CD4-positive, alpha-beta T cell (primary cell): ENCODE results near the gene PLXNB1. TPM values are rescaled to one million over a fixed set of nuclear protein-coding genes. Genes with fewer than 3 reads are reported as not detected.
"Not testable (repeated sequence)": the region's sequence is repeated elsewhere in the genome, so short reads cannot be mapped to it uniquely, and the experiment has no call there.

Source experiments
- ATAC-seq: fragments of 200-7000 bp; cut with Tn5 transposase; one replicate; pipeline ENCODE4 v1.10.0; 2022; ENCODE audit warnings: mild to moderate bottlenecking; ENCODE audit not compliant: poor library complexity
- CTCF ChIA-PET: fragments of 350-600 bp; sonication (Branson Sonifier 250); formaldehyde crosslinking; loops from one replicate; lab custom pipeline; 2021; ENCODE audit warnings: antibody characterized with exemption, inconsistent platforms; lab: Charles Lee
- POLR2A ChIA-PET: fragments of 350-600 bp; sonication (Branson Sonifier 250); formaldehyde crosslinking; loops from one replicate; lab custom pipeline; 2021; ENCODE audit warnings: antibody characterized with exemption, inconsistent platforms; lab: Charles Lee
- DNase-seq, 14 experiments: peaks; one replicate each; pipeline ENCODE4 v3.0.0-alpha.2; 2013 to 2020; ENCODE audit warnings: mixed read lengths in 2 of 14
- H3K27ac ChIP-seq, 2 donors: one replicate each; pipeline versions ENCODE4 v1.5.1 to v1.7.0; 2013; ENCODE audit warnings: low read length in 2 of 2, low read depth in 1 of 2, mild to moderate bottlenecking in 1 of 2
- H3K27me3 ChIP-seq, 2 experiments: 1 replicate in 1 of 2; 2 replicates in 1 of 2; pipeline versions ENCODE4 v1.6.1 to v1.7.0; 2013; ENCODE audit warnings: low read length in 2 of 2, control low read depth in 1 of 2, mild to moderate bottlenecking in 1 of 2, moderate library complexity in 1 of 2; ENCODE audit not compliant: insufficient read depth in 2 of 2, control insufficient read depth in 1 of 2
- H3K36me3 ChIP-seq: one replicate; pipeline ENCODE4 v1.6.1; 2013; ENCODE audit warnings: low read length, control low read depth; ENCODE audit not compliant: insufficient read depth
- H3K4me1 ChIP-seq: one replicate; pipeline ENCODE4 v1.6.1; 2013; ENCODE audit warnings: low read length, control low read depth; ENCODE audit not compliant: insufficient read depth
- H3K4me3 ChIP-seq: one replicate; pipeline ENCODE4 v1.5.1; 2013; ENCODE audit warnings: mild to moderate bottlenecking, low read length, moderate library complexity
- H3K9me3 ChIP-seq, 2 experiments: 1 replicate in 1 of 2; 2 replicates in 1 of 2; pipeline versions ENCODE4 v1.6.1 to v1.7.0; 2013; ENCODE audit warnings: low read length in 2 of 2, mild to moderate bottlenecking in 2 of 2, control low read depth in 1 of 2, moderate library complexity in 1 of 2; ENCODE audit not compliant: control insufficient read depth in 1 of 2, insufficient read depth in 1 of 2
- H3K27ac Mint-ChIP-seq: one replicate; pipeline ENCODE4 v1.8.0; 2020; ENCODE audit warnings: mixed read lengths
- H3K27me3 Mint-ChIP-seq: one replicate; pipeline ENCODE4 v1.8.0; 2021; ENCODE audit warnings: mixed read lengths
- H3K36me3 Mint-ChIP-seq: one replicate; pipeline ENCODE4 v1.8.0; 2021; ENCODE audit warnings: low read depth, mixed read lengths
- H3K4me1 Mint-ChIP-seq: one replicate; pipeline ENCODE4 v1.8.0; 2021; ENCODE audit warnings: low read depth, mixed read lengths
- H3K4me3 Mint-ChIP-seq: one replicate; pipeline ENCODE4 v1.8.0; 2020; ENCODE audit warnings: mild to moderate bottlenecking, mixed read lengths
- H3K9me3 Mint-ChIP-seq: one replicate; pipeline ENCODE4 v1.8.0; 2020; ENCODE audit warnings: mixed read lengths
- intact Hi-C, 2 experiments: fragments of 100-400 bp; cut with DNase I in 1 of 2; cut with micrococcal nuclease in 1 of 2; formaldehyde crosslinking; loops; one replicate each; pipeline versions ENCODE4 v1.15.1 to v1.9.0; 2023 to 2025; cut with DNase I, micrococcal nuclease
- total RNA-seq, 174 experiments: library from RNA in 2 of 174; stranded (reverse) in 2 of 174; gene quantifications; one replicate each; pipeline ENCODE4 v1.2.3 and lab custom pipeline; 2021 to 2026
- TF ChIP-seq, protein P1 (sequence below): fragments of 200-600 bp; IDR thresholded peaks from one replicate; pipeline ENCODE4 v1.8.0; 2022; ENCODE audit warnings: antibody characterized with exemption, mild to moderate bottlenecking

PLXNB1 gene
- total RNA-seq, 2 experiments from 2014 or later, result 1.1 to 2.0 TPM

DNA sequence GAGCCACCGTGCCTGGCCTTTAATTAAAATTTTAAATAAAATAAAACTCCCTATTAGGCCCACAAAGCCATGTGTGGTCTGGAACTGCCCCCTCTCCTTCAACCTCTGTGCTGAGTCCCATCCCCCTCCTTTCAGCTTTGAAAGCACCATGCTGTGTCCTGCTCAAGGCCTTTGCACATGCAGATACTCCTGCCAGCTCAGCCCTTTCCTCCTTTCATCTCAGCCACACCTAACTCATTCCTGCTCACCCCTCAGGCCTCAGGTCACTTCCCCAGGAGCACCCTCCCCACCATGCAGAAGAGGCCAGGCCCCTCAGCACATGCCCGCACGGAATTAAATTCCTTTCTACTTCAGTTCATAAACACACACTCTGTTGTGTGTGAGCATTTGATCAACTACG, 44.7 kb upstream of the PLXNB1 start:
- ChIA-PET CTCF (no interaction called here), POLR2A (interaction anchor here (1.0 to 3.9 kb wide), 4 partner anchors 28 to 72 kb away, joined by 3 to 55 read pairs (median 19); partner anchors contain the start of genes ATRIP, CCDC51, SHISA5 and TMA7)

GRCh38 chr3:48474031-48474430, 44.1 kb upstream of the PLXNB1 start:
- H3K27me3 ChIP-seq, DNase-seq, H3K4me3 ChIP-seq, H3K9me3 ChIP-seq, intact Hi-C loops, H3K27me3 Mint-ChIP-seq, H3K9me3 Mint-ChIP-seq, H3K4me3 Mint-ChIP-seq, ATAC-seq: not testable (repeated sequence)
- ChIA-PET CTCF (interaction anchor here (1.3 to 3.1 kb wide), 5 partner anchors 27 to 75 kb away, joined by 5 to 22 read pairs (median 10); partner anchors contain the start of genes ATRIP and CCDC51), POLR2A (interaction anchor here (0.7 to 3.9 kb wide), 11 partner anchors 8 to 233 kb away, joined by 3 to 55 read pairs (median 6); partner anchors contain the start of genes ATRIP, CCDC51, PFKFB4 and SHISA5)
- H3K36me3 ChIP-seq, result peaks cover 24% of the 10 kb centered on the region
- H3K4me1 ChIP-seq, result peaks cover 94% of the 10 kb centered on the region
- H3K27ac ChIP-seq, result peak overlapping the region in 1 of 2 donors; percentile 92
- H3K36me3 Mint-ChIP-seq, result peaks cover 17% of the 10 kb centered on the region
- peak overlapping the region; percentile 94 for H3K27ac Mint-ChIP-seq
- peaks cover 49% of the 10 kb centered on the region for H3K4me1 Mint-ChIP-seq

More for the DNA sequence above, 44.7 kb upstream of the PLXNB1 start:
- no peak for DNase-seq
- H3K36me3 ChIP-seq, result peaks cover 18% of the 10 kb centered on the region
- intact Hi-C loops, result loop anchor here in 1 of 2 experiments (5.0 kb wide), 1 partner anchor 37 kb away; no protein-coding TSS in a partner anchor
- Mint-ChIP-seq H3K27me3 (no peaks in the 10 kb centered on the region), H3K4me1 (peaks cover 49% of the 10 kb centered on the region), H3K27ac (peak overlapping the region; percentile 75), H3K4me3 (no peak overlapping the region), H3K9me3 (no peaks in the 10 kb centered on the region), H3K36me3 (peaks cover 11% of the 10 kb centered on the region)
- no peaks in the 10 kb centered on the region for H3K9me3 ChIP-seq
- no peak overlapping the region for H3K27ac ChIP-seq
- no peaks in the 10 kb centered on the region for H3K27me3 ChIP-seq
- TF ChIP-seq, protein P1, sequence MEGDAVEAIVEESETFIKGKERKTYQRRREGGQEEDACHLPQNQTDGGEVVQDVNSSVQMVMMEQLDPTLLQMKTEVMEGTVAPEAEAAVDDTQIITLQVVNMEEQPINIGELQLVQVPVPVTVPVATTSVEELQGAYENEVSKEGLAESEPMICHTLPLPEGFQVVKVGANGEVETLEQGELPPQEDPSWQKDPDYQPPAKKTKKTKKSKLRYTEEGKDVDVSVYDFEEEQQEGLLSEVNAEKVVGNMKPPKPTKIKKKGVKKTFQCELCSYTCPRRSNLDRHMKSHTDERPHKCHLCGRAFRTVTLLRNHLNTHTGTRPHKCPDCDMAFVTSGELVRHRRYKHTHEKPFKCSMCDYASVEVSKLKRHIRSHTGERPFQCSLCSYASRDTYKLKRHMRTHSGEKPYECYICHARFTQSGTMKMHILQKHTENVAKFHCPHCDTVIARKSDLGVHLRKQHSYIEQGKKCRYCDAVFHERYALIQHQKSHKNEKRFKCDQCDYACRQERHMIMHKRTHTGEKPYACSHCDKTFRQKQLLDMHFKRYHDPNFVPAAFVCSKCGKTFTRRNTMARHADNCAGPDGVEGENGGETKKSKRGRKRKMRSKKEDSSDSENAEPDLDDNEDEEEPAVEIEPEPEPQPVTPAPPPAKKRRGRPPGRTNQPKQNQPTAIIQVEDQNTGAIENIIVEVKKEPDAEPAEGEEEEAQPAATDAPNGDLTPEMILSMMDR, result no peak
- no peak overlapping the region for H3K4me3 ChIP-seq
- H3K4me1 ChIP-seq, result peaks cover 94% of the 10 kb centered on the region
- no peak for ATAC-seq

- peaks cover 28% of the 10 kb centered on the region for H3K36me3 ChIP-seq
- H3K4me1 ChIP-seq, result peaks cover 94% of the 10 kb centered on the region
- POLR2A ChIA-PET, result interaction anchor here (0.7 to 3.9 kb wide), 14 partner anchors 9 to 233 kb away, joined by 3 to 55 read pairs (median 6); partner anchors contain the start of genes ATRIP, CCDC51, PFKFB4 and SHISA5
- Mint-ChIP-seq H3K4me3 (peak overlapping the region; percentile 89), H3K27ac (peak overlapping the region; percentile 94), H3K4me1 (peaks cover 49% of the 10 kb centered on the region), H3K27me3 (no peaks in the 10 kb centered on the region), H3K36me3 (peaks cover 21% of the 10 kb centered on the region), H3K9me3 (no peaks in the 10 kb centered on the region)
- peak overlapping the region; percentile 63 for H3K4me3 ChIP-seq
- H3K9me3 ChIP-seq, result no peaks in the 10 kb centered on the region
- TF ChIP-seq, protein P1, result no peak
- CTCF ChIA-PET, result interaction anchor here (0.9 to 3.1 kb wide), 7 partner anchors 26 to 75 kb away, joined by 3 to 22 read pairs (median 8); partner anchors contain the start of genes ATRIP and CCDC51
- H3K27ac ChIP-seq, result peak overlapping the region; percentile 92 to 97
- intact Hi-C loops, result loop anchor here (1.0 to 2.0 kb wide), 3 partner anchors 27 to 34 kb away; partner anchors contain the start of genes ATRIP (in 1 of the 2), CCDC51 (in 1 of the 2) and TMA7 (in 1 of the 2)
- no peaks in the 10 kb centered on the region for H3K27me3 ChIP-seq
- DNase-seq, result no peak
- no peak for ATAC-seq
These were observed 43.7 kb upstream of the PLXNB1 start for GRCh38 chr3:48473617-48473952.
